VCaP (cell line): ENCODE data around the gene APOL2.

Experiments used
- H3K27ac ChIP-seq: fragments of 450-650 bp; 2 replicates; pipeline ENCODE4 v1.5.1; 2017
- CTCF ChIP-seq: fragments of 450-650 bp; conservative IDR thresholded peaks from 2 replicates; pipeline ENCODE4 v1.5.1; 2017; ENCODE audit warnings: mild to moderate bottlenecking, moderate library complexity

The APOL2 gene

GRCh38 chr22:36204632-36205015, 34.7 kb downstream of the APOL2 start:
- no peak for TF ChIP-seq CTCF
- peak overlapping the region; percentile 98 for H3K27ac ChIP-seq

DNA sequence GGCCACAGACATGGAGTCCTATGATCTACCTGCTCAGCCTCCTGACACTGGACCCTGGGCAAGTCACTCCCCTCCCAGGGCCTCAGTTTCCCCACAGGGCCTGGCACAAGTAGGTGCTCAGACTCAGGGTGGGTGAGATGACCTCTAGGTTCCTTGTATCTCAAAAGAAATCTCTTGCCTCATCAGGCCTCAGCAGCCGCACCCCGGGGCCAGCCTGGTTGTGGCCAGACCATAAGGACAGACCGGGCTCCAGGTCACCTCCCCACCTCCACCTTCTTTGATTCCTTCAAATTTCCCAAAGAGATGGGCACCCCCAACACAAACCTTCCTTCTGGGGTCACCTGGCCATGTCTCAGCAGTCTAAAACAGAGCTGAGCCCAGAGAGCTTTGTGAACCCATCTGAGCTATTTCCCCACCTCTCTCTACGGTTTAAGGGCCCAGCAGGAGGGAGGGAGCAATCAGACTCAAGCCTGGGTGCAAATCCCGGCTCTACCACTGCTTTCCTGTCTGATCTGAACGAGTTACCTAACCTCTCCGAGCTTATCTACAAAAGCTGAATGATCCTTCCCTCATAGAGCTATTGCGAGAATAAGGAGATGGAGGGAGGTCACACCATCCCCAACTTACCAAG, 35.2 kb downstream of the APOL2 start:
- no peak for TF ChIP-seq CTCF
- peak overlapping the region; percentile 98 for H3K27ac ChIP-seq

GRCh38 chr22:36203441-36203840, 35.9 kb downstream of the APOL2 start:
- H3K27ac ChIP-seq = peak overlapping the region; percentile 98

- TF ChIP-seq CTCF = peak; percentile 31
- peak overlapping the region; percentile 98 for H3K27ac ChIP-seq
These were observed 36.4 kb downstream of the APOL2 start for GRCh38 chr22:36202906-36203305.

GRCh38 chr22:36201630-36202319, 37.6 kb downstream of the APOL2 start, which contains the start of gene APOL4:
Gene APOL4, minus strand, starts transcription at chr22:36201809. Its CDS starts 75 bp downstream, at chr22:36201734.
- no peak for TF ChIP-seq CTCF
- peak within 1 kb of the TSS; percentile 98 for H3K27ac ChIP-seq

DNA sequence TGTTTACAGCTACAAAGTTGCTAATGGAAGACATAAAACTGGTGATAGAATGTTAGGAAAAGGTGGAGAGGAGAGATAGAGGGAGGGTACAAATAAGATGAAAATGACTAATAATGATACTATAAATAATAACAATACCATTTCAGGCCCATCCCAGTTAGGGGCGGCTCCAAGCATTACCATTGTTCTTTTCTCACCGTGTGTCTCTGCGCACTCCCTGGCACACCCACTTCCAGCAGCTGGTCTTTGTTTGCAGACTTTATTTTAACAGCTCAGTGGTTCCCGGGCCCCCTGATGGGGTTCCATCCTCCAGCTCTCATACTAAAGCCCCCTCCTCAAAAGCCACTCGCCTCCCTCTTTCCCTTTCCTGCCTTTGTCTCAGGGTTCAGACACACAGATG, 38.3 kb downstream of the APOL2 start:
- H3K27ac ChIP-seq = peak overlapping the region; percentile 98

DNA sequence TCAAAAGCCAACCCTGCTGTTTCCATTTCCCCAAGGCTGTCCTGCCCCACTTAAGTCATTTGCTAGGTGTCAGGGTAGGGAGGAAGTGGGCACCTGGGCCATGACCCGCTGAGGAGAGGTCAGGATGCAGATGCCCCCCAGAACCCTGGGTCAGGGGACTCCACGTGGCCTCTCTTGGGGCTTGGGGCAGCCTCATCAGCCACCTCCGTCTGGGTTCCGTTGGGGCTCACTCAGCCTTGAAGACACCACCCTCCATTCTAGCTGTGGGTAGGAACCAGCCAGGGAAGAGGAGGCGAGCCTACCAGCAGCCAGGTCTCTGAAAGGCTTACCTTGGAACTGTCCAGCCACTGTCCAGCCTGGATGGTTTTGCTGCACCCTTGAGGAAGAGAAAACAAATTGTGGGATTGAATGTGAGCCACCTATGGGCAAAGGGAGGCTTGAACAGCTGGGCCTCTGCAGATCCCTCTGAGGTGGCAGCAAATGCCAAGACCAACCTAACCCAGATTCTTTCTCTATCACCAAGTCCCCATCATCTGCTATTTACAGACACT, 40.3 kb downstream of the APOL2 start:
- no peak overlapping the region for H3K27ac ChIP-seq
- TF ChIP-seq CTCF = no peak

DNA sequence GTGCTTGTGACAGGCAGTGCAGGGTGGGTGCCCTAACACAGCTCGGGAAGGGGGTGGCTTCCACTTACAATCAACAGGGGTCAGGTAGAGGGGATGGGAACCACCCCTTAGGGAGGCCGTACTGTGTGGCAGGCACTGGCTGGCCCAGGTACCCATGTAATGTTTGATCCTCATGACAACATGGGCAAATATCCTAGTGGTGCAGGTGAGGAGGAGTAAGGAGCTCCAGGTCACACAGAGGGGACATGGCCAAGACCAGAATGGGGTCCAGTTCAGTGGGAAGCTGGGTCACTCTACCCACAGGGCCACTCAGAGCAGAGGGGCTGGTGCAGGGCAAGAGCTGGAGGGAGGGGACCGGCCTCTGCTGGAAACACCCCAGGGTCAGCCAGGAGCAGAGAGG, 40.8 kb downstream of the APOL2 start:
- no peak for TF ChIP-seq CTCF
- H3K27ac ChIP-seq = peak overlapping the region; percentile 30; the same call in 1 of the 2 replicates
